ENCODE data around the gene NXNL2.

Gene NXNL2

GRCh38 chr9:88551546-88552137, 16.7 kb downstream of the NXNL2 start:
- in situ Hi-C loops (cut with MboI; ENCODE audit: low pct_unique_long_range_greater_than_20kb, low sequenced_read_pairs, unreplicated experiment), result no loop called here
- TF ChIP-seq, protein P1, sequence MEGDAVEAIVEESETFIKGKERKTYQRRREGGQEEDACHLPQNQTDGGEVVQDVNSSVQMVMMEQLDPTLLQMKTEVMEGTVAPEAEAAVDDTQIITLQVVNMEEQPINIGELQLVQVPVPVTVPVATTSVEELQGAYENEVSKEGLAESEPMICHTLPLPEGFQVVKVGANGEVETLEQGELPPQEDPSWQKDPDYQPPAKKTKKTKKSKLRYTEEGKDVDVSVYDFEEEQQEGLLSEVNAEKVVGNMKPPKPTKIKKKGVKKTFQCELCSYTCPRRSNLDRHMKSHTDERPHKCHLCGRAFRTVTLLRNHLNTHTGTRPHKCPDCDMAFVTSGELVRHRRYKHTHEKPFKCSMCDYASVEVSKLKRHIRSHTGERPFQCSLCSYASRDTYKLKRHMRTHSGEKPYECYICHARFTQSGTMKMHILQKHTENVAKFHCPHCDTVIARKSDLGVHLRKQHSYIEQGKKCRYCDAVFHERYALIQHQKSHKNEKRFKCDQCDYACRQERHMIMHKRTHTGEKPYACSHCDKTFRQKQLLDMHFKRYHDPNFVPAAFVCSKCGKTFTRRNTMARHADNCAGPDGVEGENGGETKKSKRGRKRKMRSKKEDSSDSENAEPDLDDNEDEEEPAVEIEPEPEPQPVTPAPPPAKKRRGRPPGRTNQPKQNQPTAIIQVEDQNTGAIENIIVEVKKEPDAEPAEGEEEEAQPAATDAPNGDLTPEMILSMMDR (IDR thresholded peaks at IDR 0.05; ENCODE audit: extremely low read depth, insufficient read depth, missing control alignments), result no peak
- DNase-seq (ENCODE audit: low spot score), result no peak

GRCh38 chr9:88553350-88553749, 18.4 kb downstream of the NXNL2 start:
- DNase-seq (ENCODE audit: low spot score), result no peak
- TF ChIP-seq, protein P1 (IDR thresholded peaks at IDR 0.05; ENCODE audit: extremely low read depth, insufficient read depth, missing control alignments), result no peak
- in situ Hi-C loops (cut with MboI; ENCODE audit: low pct_unique_long_range_greater_than_20kb, low sequenced_read_pairs, unreplicated experiment), result no loop called here

DNA sequence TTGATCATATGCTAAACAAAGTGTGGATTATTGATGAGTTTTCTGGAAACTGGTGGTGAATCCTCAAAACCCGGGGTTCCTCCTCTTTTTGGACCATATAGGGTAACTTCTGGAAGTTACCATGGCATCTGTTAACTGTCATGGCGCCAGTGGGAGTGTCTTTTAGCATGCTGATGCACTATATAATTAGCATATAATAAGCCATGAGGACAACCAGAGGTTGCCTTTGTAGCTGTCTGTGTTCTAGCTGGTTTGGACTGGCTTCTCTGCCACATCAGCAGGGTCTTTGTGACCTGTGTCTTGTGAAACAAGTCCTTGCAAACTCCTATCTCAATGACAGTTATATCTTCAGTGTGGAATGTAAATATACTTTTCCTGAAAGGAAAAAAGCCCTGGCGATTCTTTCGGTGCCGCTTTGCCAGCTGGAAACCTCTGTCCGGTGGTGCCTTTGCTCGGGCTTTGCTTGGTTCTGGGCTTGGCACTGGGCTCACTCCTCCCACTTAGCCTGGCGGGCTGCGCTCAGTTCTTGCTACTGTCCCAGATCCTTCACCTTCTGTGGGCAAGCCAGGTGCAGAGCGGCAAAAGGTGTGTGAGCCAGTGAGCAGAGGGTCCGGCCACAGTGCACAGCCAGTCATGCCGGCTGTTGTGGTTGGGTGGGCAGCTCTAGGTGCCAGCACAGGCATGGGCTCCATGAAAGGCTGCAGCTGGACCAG, 20.4 kb downstream of the NXNL2 start:
- DNase-seq (ENCODE audit: low spot score), result no peak
- in situ Hi-C loops (cut with MboI; ENCODE audit: low pct_unique_long_range_greater_than_20kb, low sequenced_read_pairs, unreplicated experiment), result no loop called here
- TF ChIP-seq, protein P1 (IDR thresholded peaks at IDR 0.05; ENCODE audit: extremely low read depth, insufficient read depth, missing control alignments), result no peak

DNA sequence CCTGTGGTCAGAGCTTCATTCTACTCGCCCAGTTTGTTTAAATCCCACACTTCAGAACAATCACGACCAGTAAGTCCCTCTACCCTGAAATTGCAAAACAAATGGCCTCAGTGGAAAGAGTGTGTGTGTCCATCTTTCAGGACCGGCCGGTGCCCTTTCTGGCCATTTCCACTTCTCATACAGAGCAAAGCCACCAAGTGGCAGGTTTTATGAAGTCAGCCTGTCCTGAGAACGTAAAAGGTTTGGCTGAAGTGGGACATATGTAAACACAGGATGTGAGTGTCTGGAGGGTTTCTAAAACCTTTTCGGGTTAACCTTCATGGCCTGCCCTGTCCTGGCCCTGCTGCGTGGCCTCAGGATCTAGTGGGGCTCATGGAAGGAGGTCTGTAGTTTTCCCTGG, 24.7 kb downstream of the NXNL2 start:
- DNase-seq (ENCODE audit: low spot score), result no peak

DNA sequence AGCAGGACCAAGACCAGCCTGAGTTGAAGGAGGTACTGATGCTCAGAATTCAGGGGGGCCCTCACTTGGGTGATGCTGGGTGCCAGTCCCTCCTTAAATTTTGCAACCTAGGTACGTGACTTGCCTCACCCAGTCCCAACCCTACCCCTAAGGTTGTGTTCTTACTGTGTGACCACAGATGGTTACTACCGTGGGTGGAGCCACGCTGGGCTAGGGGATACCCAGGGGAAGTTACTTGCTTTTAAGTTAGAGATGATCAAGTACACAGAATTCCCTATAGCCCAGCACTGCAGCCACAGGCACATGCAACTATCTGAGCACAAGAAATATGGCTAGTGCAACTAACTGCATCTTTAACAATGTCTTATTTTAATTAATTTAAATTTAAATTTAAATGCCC, 32.9 kb downstream of the NXNL2 start:
- TF ChIP-seq, protein P1 (IDR thresholded peaks at IDR 0.05; ENCODE audit: extremely low read depth, insufficient read depth, missing control alignments), result no peak
- peak; percentile 36 for DNase-seq (ENCODE audit: low spot score)
- in situ Hi-C loops (cut with MboI; ENCODE audit: low pct_unique_long_range_greater_than_20kb, low sequenced_read_pairs, unreplicated experiment), result no loop called here

More for the DNA sequence above, 24.7 kb downstream of the NXNL2 start:
- in situ Hi-C loops (cut with MboI; ENCODE audit: low pct_unique_long_range_greater_than_20kb, low sequenced_read_pairs, unreplicated experiment), result no loop called here
- TF ChIP-seq, protein P1 (IDR thresholded peaks at IDR 0.05; ENCODE audit: extremely low read depth, insufficient read depth, missing control alignments), result no peak

DNA sequence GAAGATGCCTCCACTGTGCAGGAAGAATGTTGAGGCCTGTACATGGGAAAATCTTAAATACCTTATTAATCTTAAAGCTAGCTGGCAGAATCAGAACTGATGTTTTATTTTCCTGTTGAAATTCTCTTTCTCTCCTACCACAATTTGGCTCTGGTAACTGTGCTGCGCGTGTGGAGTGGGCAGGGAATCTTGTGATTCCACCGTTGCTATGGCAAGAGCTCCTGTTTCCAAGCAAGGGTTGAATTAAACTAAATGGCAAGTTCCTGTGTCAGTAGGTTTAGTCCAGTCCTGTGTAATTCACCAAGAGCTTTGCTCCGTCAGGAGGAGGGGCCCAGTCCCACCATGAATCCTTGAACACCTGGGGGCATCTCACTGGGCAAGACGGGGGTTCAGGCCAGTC, 36.4 kb downstream of the NXNL2 start:
- in situ Hi-C loops (cut with MboI; ENCODE audit: low pct_unique_long_range_greater_than_20kb, low sequenced_read_pairs, unreplicated experiment), result no loop called here
- DNase-seq (ENCODE audit: low spot score), result no peak
- TF ChIP-seq, protein P1 (IDR thresholded peaks at IDR 0.05; ENCODE audit: extremely low read depth, insufficient read depth, missing control alignments), result no peak
